ENCODE measurements around the gene CORIN. TPM values are rescaled to one million over a fixed set of nuclear protein-coding genes. Genes with fewer than 3 reads are reported as not detected.

CORIN gene
- total and polyA plus RNA-seq, 2 of the 13 experiments (the other 11 are each of a cell fraction or from before 2014, with no cell fraction given) = 0.84 to 1.2 TPM

GRCh38 chr4:47827343-47828047 lies 10.4 kb downstream of the CORIN start:
- H3K9me3 ChIP-seq (ENCODE audit: low read length) = no peaks in the 10 kb centered on the region
- DNase-seq (ENCODE audit: low spot score) (no peak), FAIRE-seq (no peak), ATAC-seq (no peak)
- no peaks in the 10 kb centered on the region for H3K36me3 ChIP-seq (replicated peaks in 1 of 2; ENCODE audit: control insufficient read depth in 1 of 2, insufficient read depth in 2 of 2, low read length in 2 of 2)
- no peak overlapping the region for H3K9ac ChIP-seq (ENCODE audit: insufficient read depth, low read depth, low read length)
- H4K20me1 ChIP-seq (ENCODE audit: insufficient read depth, low read length) = no peaks in the 10 kb centered on the region
- no peak overlapping the region for H3K4me3 ChIP-seq (replicated peaks in 1 of 3; ENCODE audit: insufficient read depth in 1 of 3, low read depth in 2 of 3, low read length in 3 of 3)
- ChIA-PET CTCF (ENCODE audit: low intra/inter-chr PET ratio, low total read pairs) (no interaction called here), POLR2A (no interaction called here)
- H3K27ac ChIP-seq (ENCODE audit: extremely low read length, insufficient read depth, low read length) = no peak overlapping the region
- H3K79me2 ChIP-seq (ENCODE audit: insufficient read depth, low read length) = no peaks in the 10 kb centered on the region
- intact Hi-C loops (cut with micrococcal nuclease; ENCODE audit: unreplicated experiment) = no loop called here
- H2AFZ ChIP-seq (ENCODE audit: low read length) = no peak overlapping the region
- no peak overlapping the region for H3K4me2 ChIP-seq (ENCODE audit: low read depth, low read length)
- no TSS peak for BruUV-seq (replicated peaks)
- no peaks in the 10 kb centered on the region for H3K4me1 ChIP-seq (ENCODE audit: insufficient read depth, low read length)
- 48% methylated on average over 2 of the region's 2 CpGs for WGBS (ENCODE audit: low lambda C conversion rate)
- in situ Hi-C loops (cut with HindIII; ENCODE audit: extremely low pct_ligation_motif_present, low pct_unique_long_range_greater_than_20kb) = no loop called here
- H3K27me3 ChIP-seq (ENCODE audit: control insufficient read depth in 1 of 2, insufficient read depth in 2 of 2, low read length in 2 of 2) = no peaks in the 10 kb centered on the region
- TF ChIP-seq ELF1 (CRISPR knock-in tag; IDR thresholded peaks at IDR 0.05) (no peak), SNAPC4 (CRISPR knock-in tag; IDR thresholded peaks at IDR 0.05) (no peak), FLYWCH1 (CRISPR knock-in tag; IDR thresholded peaks at IDR 0.05) (no peak), ZNF749 (CRISPR knock-in tag; IDR thresholded peaks at IDR 0.05; ENCODE audit: borderline replicate concordance) (no peak), NFE2L1 (CRISPR knock-in tag; IDR thresholded peaks at IDR 0.05; ENCODE audit: borderline replicate concordance) (no peak), ZNF496 (CRISPR knock-in tag; IDR thresholded peaks at IDR 0.05; ENCODE audit: insufficient replicate concordance) (no peak), ZFP91 (CRISPR knock-in tag; IDR thresholded peaks at IDR 0.05; ENCODE audit: borderline replicate concordance) (no peak), EZH2 (conservative IDR thresholded peaks at IDR 0.05; ENCODE audit: low read depth, low read length) (no peak), SRSF9 (IDR thresholded peaks at IDR 0.05; ENCODE audit: borderline replicate concordance, insufficient read depth, low read depth, low read length, poor library complexity, severe bottlenecking) (no peak), DR1 (CRISPR knock-in tag; IDR thresholded peaks at IDR 0.05) (no peak), PHB2 (IDR thresholded peaks at IDR 0.05; ENCODE audit: partially characterized antibody) (no peak), KLF16 (CRISPR knock-in tag; IDR thresholded peaks at IDR 0.05) (no peak), POLR2G (IDR thresholded peaks at IDR 0.05; ENCODE audit: low read depth, low read length) (no peak), ZBTB10 (CRISPR knock-in tag; IDR thresholded peaks at IDR 0.05; ENCODE audit: borderline replicate concordance) (no peak)

All from HepG2 (cell line).